ENCODE results near the gene SSRP1. TPM values are rescaled to one million over a fixed set of nuclear protein-coding genes. Genes with fewer than 3 reads are reported as not detected.
A peak's percentile ranks its signal among the peaks of the same experiment; 100 is the strongest.
"Not testable (repeated sequence)": the region's sequence is repeated elsewhere in the genome, so short reads cannot be mapped to it uniquely, and the experiment has no call there.

The SSRP1 gene
- polyA plus RNA-seq, 3 donors: 162 to 212 (median 183) TPM

DNA sequence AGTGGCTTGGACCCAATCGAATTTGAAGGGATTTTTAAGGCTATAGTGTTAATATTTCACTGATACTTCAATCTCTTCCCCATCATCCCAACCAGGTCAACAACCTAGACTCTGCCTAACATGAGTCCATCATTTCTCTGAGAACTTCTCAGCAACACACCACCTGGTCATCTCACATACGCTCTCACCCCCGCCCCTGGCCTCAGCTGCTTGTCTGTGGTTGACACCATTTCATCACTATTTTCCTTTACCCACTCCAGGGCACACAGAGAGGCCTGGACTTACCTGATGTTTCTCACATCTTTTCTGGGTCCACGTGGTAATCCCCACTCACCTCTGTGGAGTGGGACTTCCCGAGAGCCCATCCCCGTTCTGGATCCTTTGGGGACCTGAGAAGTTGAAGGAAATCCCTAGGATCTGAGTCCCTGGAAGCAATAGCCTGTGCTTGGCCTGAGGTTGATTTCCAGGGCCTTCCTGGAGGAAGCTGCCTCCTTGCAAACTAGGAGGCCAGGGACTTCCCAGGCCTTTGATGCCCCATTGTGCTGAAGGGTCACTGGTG, 5.6 kb upstream of the SSRP1 start:
- DNase-seq: no peak

DNA sequence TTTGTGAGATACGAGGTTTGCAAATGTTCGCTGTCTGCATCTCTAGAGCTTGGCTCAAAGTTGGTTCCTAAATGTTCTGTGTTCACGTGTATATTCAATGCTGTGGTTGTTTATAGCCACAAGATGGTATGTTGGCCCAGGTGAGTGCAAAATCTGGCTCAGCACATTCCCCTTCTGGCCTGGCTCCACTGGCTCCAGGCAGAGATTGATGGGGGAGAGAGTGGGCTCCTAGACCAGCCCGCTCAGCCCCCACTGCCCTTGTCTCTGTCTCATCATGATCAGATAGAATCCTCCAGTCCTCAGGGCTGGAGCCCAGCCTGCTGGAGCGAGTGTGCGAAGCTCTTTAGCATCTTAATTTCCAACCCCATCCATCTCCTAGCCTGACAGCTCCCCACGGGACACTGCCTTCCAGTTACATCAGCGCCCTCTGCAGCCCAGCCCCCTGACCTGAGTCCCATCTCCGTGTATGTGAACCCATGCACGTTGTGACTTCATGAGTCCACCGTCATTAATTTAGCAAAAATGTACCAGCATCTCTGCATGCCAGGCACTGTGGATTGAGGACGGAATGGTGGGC, 4.4 kb upstream of the SSRP1 start:
- DNase-seq: peak; percentile 83

DNA sequence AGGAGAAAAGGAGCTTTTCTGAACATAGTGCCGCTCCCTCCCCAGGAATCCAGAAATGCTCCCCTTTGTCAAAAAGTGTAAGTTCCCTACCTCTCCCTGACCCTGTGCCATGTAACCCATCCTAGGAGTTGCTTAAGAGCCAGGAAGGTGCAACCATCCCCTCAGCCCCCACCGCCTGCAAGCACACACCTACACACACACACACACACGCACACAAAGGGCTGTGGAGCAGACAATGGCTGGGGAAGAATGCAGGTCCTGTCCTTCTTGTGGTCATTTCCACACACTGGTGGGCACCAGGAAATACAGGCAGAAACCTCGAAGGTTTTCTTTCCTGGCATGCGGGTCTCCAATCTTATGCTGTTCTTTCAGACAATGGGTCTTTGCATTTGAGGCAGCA, 3.6 kb upstream of the SSRP1 start:
- no peak for DNase-seq

DNA sequence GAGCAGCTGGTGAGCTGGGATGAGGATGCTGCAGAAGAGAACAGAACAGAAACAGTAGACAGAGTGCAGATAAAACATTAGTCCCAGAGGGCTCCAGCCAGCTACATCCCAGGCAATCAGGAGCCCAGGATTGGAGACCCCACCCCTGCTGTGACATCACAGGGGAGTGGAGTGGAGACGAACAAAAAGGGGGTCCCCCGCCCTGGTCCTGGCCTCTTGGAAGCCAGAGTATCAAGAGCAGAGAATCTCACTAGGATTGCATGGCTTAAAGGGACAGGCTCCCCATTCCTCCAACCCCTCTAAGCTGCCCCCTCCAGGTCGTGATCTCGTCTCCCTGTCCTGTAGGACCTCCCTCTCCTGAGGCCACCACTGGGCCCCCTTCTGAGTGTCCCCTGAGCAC, 2.5 kb upstream of the SSRP1 start, which contains the start of gene P2RX3:
P2RX3 (plus strand) TSS at position 211 of the 400 bp plus-strand sequence. CDS start 199 bp downstream, outside the sequence.
- no peak for DNase-seq

DNA sequence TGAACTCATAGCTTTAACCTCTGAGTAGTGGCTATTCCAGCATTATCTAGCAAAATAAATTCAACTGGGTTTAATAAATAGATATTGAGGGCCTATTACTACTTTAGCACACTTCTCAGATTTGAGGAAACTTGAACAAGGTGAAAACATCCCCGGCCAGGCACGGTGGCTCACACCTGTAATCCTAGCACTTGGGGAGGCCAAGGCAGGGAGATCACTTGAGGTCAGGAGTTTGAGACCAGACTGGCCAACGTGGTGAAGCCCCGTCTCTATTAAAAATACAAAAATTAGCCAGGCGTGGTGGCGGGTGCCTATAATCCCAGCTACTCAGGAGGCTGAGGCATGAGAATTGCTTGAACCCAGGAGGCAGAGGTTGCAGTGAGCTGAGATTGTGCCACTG, 1.2 kb upstream of the SSRP1 start:
- not testable (repeated sequence) for DNase-seq

DNA sequence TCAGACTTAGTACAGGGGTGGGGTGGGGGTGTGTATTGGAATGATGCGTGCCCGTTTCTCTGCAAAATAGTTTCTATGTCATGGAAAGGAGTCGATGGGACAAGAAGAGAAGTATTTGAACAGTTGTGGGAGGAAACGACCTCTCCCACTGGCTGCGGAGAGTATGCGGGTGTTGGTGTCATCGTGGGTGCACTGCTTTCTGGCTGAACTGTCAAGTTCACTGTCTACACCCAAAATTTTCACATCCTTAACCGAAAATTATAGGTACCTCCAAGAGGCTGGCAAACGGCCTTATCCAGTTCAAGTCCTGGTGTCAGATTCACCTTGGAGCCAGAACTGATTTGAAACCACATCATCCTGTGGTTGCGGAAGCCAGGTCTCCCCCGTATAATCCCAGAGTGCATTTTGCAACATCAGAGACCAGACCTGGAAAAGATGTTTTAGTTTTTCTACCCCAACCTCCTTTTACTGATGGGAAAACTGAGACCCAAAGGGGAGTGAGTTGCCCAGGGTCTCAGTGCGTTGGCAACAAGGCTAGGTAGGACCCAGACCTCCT, 497 bp upstream of the SSRP1 start:
- no peak for DNase-seq

DNA sequence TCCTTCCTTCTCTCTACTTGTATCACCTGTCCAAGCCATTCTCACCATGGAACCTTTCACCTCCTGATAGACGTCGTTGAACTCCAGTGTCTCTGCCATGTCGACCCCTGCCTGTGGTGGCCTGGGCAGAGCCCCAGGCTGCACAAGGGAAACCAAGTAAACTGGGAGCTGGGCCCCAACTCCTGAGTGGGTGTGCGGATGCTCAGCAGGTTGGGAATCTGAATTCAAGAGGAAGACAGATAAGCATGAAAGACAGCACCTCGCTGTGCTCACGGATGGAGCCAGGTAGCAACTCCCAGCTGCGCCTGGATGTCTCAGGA, 709 bp downstream of the SSRP1 start:
- DNase-seq: no peak

DNA sequence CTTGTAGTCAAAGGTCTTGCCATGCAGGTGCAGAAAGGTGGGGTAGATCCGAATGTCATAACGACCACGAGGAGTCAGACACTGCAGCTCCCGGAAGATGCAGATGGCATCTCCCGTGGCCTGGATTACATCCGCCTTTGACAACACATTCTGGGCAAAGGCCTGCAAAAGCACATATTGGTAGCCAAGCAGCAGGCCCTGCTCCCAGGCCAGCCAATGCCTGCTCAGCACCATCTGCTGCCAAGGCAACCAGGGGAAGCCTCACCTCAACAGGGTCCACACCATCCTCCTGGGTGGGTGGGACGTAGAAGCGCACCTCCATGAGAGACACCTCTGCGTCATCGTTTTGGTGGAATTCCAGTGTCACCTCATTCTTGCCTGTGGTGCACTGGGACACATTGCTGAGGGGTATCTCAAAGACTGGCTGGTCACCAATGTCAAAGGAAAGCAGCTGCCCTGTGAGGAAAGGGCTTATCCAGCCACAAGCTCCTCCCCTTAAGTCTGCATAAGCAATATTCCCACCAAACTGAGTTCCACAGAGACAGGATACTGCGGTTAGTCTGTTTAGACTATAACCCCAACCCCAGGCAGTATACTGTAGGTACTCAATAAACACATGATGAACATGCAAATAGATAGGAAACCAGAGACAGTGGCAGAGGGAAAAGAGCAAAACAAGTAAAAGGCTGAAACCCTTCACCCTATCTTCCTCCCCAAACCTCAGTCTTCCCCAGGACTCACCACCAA, 2.8 kb downstream of the SSRP1 start:
- no peak for DNase-seq

DNA sequence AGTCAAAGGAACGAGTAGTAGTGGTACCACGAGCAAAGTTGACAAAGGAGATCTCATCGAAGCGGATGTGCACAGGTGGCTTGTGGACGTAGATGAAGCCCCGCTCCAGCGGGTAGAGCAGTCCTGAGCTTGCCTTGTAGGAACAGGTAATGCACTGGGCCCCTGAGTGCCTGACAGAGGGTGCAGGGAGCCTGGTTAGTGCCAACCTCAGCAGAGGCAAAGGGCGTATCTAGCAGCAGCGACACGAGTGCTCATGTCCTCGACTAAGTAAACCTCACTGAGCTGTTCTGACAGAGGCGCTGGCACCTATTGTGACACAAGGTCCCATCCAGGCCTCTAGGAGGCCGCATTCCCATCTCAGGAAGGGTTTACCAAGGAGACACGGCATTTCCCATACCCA, 4.0 kb downstream of the SSRP1 start:
- no peak for DNase-seq

DNA sequence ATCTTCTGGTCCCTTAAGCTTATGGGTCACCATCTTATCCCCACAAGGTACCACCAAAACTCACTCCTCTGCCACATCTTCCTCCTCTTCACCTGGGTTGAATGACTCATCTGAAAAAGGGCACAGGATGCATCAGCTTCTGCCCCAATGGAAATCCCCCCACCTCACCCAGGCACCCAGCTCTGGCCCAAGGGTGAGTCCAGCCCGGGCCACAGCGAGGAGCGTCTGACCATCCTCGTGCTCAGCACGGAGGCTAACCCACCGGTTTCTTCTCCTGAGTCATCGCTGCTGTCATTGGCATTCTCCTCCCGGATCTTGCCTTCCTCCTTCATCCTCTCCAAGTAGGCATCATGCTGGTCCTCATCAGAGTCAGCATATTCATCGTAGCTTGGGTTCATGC, 5.7 kb downstream of the SSRP1 start:
- no peak for DNase-seq

DNA sequence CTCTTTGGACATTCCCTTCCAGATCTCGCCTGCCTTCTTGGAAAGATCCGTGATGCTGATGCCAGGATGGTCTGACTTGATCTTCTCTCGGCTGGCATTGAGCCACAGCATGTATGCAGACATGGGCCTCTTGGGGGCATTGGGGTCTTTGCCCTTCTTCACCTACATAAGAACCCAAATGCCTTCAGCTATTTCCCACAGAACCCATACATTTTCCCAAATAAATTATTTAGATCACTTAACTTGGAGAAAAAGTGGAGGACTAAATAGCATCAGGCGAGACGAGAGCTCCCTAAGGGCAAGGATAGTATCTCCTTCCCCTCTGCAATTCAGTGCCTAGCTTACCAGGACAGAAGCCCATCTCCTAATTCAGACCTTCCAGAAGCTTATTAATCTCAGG, 8.0 kb downstream of the SSRP1 start:
- no peak for DNase-seq

DNA sequence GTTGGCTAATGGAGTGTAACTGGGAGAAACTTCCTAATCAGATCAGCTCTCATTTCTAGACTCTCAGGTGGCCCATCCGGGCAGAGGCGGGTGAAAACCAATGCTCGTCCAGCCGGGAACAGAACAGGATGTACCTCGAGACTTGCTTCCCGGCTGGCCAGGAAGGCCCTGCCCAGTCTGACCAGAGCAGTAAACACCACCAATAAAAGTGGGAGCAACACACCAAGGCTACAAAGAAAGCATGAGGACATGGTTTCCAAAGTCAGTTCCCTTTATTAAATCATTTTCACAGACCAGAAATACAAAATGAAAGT, 10.0 kb downstream of the SSRP1 start:
- no peak for DNase-seq

DNA sequence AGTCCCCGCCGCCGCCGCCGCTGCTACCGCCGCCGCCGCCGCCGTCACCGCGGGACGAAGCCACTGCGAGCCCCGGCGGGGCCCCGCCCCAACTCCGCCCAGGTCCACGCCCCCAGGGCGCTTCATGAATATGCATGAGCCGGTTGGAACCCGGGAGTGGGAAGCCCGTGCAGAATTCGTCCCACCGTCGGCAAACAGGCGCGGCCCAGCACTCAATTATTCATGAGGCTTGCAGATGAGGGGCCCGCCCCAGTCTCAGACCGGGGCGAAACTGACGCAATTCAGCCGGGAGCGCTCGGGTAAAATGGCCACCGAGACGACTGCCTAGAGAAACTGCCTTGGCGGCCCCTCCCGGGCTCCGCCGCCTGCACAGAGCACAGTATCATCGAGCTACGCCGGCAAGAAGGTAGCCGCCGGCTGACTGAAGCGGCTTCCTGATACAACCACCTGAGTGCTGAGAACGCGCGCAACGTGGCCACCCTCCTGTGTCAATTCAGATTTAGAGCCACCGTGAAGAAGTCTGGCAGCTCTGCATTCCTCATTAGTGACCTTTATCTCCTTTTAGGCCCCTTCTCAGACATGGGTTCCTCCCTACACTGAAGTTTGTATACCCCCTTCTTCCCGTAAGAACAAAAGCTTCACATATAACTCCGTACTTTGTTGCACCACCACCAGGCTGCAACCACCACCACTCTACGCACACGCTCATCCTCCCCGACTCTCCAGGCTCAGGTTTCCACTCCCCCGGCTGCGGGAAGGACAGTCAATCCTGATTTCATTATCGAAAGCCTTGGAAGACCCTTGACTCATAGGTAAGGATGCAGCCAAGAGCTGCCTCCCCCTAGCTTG, 10.6 kb downstream of the SSRP1 start, which contains the start of gene TNKS1BP1:
TNKS1BP1 (minus strand) TSS at position 67 of the 849 bp plus-strand sequence. CDS start 3,067 bp downstream, outside the sequence.
- peak; percentile 96 for DNase-seq

DNA sequence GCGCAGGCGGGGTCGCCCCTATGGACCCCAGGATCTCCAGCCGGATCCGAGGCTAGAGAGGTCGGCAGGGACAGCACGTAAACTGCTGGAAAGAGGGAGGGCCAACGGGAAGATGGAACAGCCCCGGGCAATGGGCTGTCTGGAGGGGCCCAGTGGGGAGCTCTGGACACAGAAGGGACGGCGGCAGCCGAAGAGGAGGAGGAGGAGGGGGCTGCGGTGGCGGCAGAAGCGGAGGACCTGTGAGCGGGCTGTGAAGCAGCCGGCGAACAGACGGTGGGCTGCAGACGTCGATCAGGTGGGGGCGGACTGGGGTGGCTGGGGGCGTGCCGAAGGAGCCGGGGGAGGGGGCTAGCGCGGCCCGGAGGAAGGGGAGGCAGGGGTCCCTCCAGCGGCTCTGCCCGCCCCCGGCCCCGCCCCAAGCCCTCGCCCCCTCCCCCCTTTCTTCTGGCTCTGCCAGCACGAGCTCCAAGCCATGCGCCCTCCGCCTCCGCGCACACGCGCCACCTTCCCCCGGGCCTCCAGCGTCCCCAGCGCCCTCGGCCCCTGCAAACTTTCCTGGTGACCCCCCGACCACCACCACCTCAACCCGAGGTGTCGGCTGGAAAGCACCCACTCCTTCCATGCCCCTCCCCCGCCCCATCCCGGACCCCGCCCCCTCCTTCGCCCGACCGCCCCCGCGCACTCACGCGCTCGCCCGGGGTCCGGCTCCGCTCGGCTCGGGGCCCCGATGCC, 11.4 kb downstream of the SSRP1 start:
- peak; percentile 60 for DNase-seq

DNA sequence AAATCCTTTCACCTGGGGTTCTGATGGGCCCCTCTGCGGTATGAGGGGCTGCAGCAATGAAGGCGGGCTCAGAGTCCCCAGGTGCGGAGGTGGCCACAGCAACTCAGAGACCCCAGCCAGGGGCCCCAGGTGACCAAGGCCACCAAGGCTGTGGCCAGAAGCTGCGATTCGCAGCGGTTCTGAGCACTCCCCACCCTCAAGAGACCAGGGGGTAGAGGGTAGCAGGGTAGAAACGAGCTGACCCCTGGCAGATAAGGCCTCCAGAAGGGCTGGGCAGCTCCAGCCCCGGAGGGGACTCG, 11.9 kb downstream of the SSRP1 start:
- DNase-seq: no peak

DNA sequence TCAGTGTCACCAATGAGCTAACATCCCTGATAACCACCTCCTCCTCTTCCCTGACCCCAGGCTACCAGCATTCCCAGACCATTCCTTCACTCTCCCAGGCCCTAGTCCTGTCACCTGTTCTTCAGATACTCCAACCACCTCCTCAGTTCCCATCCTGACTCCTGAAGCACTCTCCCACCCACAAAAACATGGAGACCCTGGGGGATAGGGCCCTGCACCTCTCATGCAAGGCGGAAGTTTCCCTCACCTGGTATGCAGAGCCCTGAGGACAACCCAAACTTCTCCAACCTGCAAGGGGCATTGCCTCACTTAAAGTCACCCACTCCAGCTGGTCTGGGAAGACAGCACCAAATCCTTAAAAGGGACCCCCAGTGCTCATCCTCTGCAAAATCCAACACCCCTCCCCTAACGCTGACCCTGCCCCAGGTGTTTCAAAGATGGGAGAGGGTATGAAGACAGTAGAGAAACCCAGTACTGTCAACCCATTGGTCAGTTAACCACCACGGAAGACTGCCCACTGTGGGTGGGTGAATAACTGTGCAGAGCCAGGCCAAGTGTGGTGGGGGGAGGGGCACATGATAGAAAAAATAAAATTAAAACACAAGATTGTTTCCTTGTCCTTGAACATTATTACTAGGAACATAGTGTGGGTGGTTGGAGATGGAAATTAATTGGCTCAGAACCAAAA, 12.4 kb downstream of the SSRP1 start:
- DNase-seq: no peak

DNA sequence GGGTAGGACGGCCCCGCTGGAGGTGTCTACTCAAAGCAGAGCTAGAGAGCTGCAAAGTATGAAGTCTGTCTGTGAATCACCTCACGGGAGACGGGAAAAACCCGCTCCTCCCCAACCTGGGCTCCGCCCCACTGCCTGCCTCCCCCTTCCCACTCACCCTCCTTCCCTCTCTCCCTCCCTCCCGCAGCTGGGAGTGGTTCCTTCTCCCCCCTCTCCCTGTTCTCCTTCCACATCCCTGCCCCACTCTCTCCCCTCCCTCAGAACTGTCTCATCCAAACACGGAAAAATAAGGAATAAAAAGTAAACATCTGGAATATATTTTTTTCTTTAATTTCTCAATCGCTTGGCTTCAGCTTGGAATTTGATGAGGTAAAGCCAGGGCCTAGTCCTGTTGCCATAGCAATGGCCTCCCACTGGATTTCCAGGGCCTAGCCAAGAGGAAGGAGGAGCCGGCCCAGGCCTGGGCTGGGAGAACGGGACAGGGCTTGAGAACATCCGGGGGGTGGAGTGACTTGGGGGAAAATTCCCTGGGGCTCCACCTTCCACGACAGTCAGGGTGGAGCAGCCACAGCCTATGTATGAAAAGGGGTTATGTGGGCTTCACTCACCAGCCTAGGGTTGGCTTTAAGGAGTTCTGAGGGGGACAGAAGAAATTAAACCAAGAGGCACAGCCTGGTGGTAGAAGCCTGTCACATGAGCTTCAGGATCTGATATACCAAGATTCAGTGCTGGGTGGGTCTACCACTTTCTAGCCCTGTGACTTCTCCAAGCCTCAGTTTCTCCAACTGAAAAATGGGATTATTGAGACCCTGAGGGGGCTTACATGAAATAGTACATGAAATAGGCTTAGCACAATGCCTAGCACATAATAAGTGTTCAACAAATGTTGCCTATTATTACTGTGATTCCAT, 13.2 kb downstream of the SSRP1 start:
- DNase-seq: peak; percentile 91

DNA sequence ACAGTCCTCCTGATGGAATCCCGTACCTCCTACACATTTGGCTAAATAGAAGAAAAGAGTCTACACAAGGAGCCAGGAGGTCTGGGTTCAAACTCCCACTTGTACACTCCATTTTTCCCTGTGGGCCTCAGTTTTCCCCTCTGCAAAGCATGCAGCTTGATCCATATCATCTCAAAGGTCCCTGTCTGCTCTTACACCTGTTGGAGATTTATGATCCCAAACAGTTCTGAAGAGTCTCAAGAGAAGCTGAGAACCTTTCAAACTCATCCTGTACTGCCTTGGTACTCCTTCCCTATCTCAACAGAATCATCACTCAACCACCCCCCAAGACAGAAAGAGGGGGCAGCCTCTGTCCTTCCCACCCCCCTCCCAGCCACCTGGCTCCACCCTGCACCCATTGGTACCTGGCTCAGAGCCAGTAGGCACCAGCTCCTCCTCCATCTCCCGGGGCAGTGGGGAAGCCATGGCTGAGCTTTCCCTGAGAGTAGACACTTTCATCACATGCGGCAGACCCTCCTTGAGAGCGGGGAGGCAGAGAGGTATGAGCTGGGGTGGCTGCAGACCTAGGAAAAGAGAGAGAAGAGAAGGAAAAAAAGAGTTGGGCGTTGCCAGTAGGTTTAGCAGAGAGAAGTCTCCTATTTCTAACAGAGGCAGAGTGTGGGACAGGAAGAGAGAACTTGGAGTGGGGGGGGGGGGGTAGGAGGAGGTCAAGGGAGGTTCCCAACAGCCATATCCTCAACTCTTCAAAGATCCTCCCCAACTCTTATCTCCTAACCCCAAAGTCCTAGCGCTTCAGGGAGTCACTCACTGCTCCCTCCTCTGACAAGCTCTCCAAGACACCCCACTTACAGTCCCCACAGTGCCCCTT, 14.1 kb downstream of the SSRP1 start:
- no peak for DNase-seq
